Upper lobe of left lung (tissue), 4 donors: ENCODE data around the gene PDGFD.

Experiments
- EP300 ChIP-seq, 4 donors: sonication (generic); formaldehyde crosslinking; IDR thresholded peaks; one replicate each; pipeline ENCODE4 v1.5.1; 2017; ENCODE audit warnings: antibody characterized with exemption in 4 of 4, control low read depth in 2 of 4
- POLR2A ChIP-seq, 4 donors: fragments of 450-650 bp; IDR thresholded peaks; one replicate each; pipeline ENCODE4 v1.5.1; 2016 to 2017; ENCODE audit warnings: antibody characterized with exemption in 4 of 4, mild to moderate bottlenecking in 2 of 4
- POLR2AphosphoS5 ChIP-seq, 2 donors: sonication (generic); formaldehyde crosslinking; IDR thresholded peaks; one replicate each; pipeline ENCODE4 v1.5.1; 2017; ENCODE audit warnings: antibody characterized with exemption in 2 of 2
- TF ChIP-seq, protein P1 (sequence below), 6 experiments: fragments of 450-650 bp in 4 of 6; fragments of 200-600 bp in 2 of 6; sonication (generic) in 2 of 6; IDR thresholded peaks; one replicate each; pipeline ENCODE4 v1.5.1; 2016 to 2019; ENCODE audit warnings: antibody characterized with exemption in 6 of 6

DNA sequence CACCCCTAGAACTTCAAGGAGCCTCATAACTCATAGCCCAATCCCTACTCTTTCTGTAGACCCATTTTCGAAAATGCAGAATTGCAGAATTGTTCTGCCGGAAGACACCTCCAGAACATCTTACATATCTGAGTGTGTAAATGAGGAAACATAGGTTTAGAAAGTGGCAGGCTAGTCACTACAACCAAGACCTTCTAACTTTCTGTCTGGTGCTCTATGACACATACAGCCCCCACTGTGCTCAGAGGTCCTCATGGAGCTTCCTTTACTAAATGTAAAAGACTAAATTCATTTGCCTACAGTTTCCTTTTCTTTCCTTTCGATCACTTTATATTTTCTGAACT is 259.7 kb downstream of the PDGFD start:
- TF ChIP-seq POLR2AphosphoS5 (IDR thresholded peaks at IDR 0.05), result no peak
- TF ChIP-seq, protein P1, sequence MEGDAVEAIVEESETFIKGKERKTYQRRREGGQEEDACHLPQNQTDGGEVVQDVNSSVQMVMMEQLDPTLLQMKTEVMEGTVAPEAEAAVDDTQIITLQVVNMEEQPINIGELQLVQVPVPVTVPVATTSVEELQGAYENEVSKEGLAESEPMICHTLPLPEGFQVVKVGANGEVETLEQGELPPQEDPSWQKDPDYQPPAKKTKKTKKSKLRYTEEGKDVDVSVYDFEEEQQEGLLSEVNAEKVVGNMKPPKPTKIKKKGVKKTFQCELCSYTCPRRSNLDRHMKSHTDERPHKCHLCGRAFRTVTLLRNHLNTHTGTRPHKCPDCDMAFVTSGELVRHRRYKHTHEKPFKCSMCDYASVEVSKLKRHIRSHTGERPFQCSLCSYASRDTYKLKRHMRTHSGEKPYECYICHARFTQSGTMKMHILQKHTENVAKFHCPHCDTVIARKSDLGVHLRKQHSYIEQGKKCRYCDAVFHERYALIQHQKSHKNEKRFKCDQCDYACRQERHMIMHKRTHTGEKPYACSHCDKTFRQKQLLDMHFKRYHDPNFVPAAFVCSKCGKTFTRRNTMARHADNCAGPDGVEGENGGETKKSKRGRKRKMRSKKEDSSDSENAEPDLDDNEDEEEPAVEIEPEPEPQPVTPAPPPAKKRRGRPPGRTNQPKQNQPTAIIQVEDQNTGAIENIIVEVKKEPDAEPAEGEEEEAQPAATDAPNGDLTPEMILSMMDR (IDR thresholded peaks at IDR 0.05), result no peak
- no peak for TF ChIP-seq POLR2A (IDR thresholded peaks at IDR 0.05)
- no peak for TF ChIP-seq EP300 (IDR thresholded peaks at IDR 0.05)
